ENCODE results near the gene SLC39A13.

DNA sequence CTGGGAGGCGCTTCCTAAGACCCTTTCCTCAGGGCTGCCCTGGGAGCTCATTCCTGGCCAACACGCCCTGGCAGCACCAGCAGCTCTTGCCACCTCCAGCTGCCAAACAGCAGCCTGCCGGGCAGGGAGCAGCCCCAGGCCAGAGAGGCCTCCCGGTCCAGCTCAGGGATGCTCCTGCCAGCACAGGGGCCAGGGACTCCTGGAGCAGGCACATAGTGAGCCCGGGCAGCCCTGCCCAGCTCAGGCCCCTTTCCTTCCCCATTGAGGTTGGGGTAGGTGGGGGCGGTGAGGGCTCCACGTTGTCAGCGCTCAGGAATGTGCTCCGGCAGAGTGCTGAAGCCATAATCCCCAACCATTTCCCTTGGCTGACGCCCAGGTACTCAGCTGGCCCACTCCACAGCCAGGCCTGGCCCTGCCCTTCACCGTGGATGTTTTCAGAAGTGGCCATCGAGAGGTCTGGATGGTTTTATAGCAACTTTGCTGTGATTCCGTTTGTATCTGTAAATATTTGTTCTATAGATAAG is 7.6 kb downstream of the SLC39A13 start:
- TF ChIP-seq FOSL1 (CRISPR knock-in tag; IDR thresholded peaks at IDR 0.05; ENCODE audit: borderline replicate concordance) = no peak
- TF ChIP-seq ZFYVE20 (CRISPR knock-in tag; IDR thresholded peaks at IDR 0.05; ENCODE audit: borderline replicate concordance, low read depth) = no peak
- TF ChIP-seq ZNF33A (CRISPR knock-in tag; IDR thresholded peaks at IDR 0.05; ENCODE audit: borderline replicate concordance) = no peak
- TF ChIP-seq, protein P1, sequence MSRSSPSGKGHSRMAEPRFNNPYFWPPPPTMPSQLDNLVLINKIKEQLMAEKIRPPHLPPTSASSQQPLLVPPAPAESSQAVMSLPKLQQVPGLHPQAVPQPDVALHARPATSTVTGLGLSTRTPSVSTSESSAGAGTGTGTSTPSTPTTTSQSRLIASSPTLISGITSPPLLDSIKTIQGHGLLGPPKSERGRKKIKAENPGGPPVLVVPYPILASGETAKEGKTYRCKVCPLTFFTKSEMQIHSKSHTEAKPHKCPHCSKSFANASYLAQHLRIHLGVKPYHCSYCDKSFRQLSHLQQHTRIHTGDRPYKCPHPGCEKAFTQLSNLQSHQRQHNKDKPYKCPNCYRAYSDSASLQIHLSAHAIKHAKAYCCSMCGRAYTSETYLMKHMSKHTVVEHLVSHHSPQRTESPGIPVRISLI (CRISPR knock-in tag; IDR thresholded peaks at IDR 0.05; ENCODE audit: borderline replicate concordance) = no peak
- no peak for TF ChIP-seq ATF2 (CRISPR knock-in tag; IDR thresholded peaks at IDR 0.05)
- TF ChIP-seq CHD4 (IDR thresholded peaks at IDR 0.05; ENCODE audit: borderline replicate concordance, low read length) = no peak
- TF ChIP-seq ZNF280B (CRISPR knock-in tag; IDR thresholded peaks at IDR 0.05; ENCODE audit: borderline replicate concordance) = no peak
- TF ChIP-seq, protein P2, sequence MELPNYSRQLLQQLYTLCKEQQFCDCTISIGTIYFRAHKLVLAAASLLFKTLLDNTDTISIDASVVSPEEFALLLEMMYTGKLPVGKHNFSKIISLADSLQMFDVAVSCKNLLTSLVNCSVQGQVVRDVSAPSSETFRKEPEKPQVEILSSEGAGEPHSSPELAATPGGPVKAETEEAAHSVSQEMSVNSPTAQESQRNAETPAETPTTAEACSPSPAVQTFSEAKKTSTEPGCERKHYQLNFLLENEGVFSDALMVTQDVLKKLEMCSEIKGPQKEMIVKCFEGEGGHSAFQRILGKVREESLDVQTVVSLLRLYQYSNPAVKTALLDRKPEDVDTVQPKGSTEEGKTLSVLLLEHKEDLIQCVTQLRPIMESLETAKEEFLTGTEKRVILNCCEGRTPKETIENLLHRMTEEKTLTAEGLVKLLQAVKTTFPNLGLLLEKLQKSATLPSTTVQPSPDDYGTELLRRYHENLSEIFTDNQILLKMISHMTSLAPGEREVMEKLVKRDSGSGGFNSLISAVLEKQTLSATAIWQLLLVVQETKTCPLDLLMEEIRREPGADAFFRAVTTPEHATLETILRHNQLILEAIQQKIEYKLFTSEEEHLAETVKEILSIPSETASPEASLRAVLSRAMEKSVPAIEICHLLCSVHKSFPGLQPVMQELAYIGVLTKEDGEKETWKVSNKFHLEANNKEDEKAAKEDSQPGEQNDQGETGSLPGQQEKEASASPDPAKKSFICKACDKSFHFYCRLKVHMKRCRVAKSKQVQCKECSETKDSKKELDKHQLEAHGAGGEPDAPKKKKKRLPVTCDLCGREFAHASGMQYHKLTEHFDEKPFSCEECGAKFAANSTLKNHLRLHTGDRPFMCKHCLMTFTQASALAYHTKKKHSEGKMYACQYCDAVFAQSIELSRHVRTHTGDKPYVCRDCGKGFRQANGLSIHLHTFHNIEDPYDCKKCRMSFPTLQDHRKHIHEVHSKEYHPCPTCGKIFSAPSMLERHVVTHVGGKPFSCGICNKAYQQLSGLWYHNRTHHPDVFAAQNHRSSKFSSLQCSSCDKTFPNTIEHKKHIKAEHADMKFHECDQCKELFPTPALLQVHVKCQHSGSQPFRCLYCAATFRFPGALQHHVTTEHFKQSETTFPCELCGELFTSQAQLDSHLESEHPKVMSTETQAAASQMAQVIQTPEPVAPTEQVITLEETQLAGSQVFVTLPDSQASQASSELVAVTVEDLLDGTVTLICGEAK (IDR thresholded peaks at IDR 0.05) = no peak
- TF ChIP-seq, protein P2 (CRISPR knock-in tag; IDR thresholded peaks at IDR 0.05) = no peak
- no peak for TF ChIP-seq ZNF24 (IDR thresholded peaks at IDR 0.05)
- no peak for TF ChIP-seq CEBPZ (IDR thresholded peaks at IDR 0.05; ENCODE audit: low read length)
- TF ChIP-seq, protein P3, sequence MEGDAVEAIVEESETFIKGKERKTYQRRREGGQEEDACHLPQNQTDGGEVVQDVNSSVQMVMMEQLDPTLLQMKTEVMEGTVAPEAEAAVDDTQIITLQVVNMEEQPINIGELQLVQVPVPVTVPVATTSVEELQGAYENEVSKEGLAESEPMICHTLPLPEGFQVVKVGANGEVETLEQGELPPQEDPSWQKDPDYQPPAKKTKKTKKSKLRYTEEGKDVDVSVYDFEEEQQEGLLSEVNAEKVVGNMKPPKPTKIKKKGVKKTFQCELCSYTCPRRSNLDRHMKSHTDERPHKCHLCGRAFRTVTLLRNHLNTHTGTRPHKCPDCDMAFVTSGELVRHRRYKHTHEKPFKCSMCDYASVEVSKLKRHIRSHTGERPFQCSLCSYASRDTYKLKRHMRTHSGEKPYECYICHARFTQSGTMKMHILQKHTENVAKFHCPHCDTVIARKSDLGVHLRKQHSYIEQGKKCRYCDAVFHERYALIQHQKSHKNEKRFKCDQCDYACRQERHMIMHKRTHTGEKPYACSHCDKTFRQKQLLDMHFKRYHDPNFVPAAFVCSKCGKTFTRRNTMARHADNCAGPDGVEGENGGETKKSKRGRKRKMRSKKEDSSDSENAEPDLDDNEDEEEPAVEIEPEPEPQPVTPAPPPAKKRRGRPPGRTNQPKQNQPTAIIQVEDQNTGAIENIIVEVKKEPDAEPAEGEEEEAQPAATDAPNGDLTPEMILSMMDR (CRISPR knock-in tag; IDR thresholded peaks at IDR 0.05) = no peak
- no peak for TF ChIP-seq NR3C1 (CRISPR knock-in tag; IDR thresholded peaks at IDR 0.05)
- TF ChIP-seq MAFF (IDR thresholded peaks at IDR 0.05; ENCODE audit: low read depth, low read length) = no peak
